Ishikawa (cell line): ENCODE data around the gene MRTFA.

Experiments
- CEBPB ChIP-seq: IDR thresholded peaks from 2 replicates; pipeline ENCODE4 v1.6.1; 2012
- CREB1 ChIP-seq: IDR thresholded peaks from 2 replicates; pipeline ENCODE4 v1.6.1; 2012; ENCODE audit warnings: low read depth
- EGR1 ChIP-seq: IDR thresholded peaks from 2 replicates; pipeline ENCODE4 v1.6.1; 2012
- EP300 ChIP-seq: IDR thresholded peaks from 2 replicates; pipeline ENCODE4 v1.6.1; 2012; ENCODE audit warnings: borderline replicate concordance
- FOXM1 ChIP-seq: IDR thresholded peaks from 2 replicates; pipeline ENCODE4 v1.6.1; 2012; ENCODE audit warnings: low read depth, borderline replicate concordance
- MAX ChIP-seq: IDR thresholded peaks from 2 replicates; pipeline ENCODE4 v1.6.1; 2012
- NFIC ChIP-seq: IDR thresholded peaks from 2 replicates; pipeline ENCODE4 v1.6.1; 2012
- RAD21 ChIP-seq: IDR thresholded peaks from 2 replicates; pipeline ENCODE4 v1.6.1; 2012; ENCODE audit warnings: low read depth
- TAF1 ChIP-seq: IDR thresholded peaks from 2 replicates; pipeline ENCODE4 v1.6.1; 2012; ENCODE audit warnings: low read depth, mild to moderate bottlenecking
- TCF12 ChIP-seq: IDR thresholded peaks from 2 replicates; pipeline ENCODE4 v1.6.1; 2012; ENCODE audit warnings: low read depth
- TEAD4 ChIP-seq: IDR thresholded peaks from 2 replicates; pipeline ENCODE4 v1.6.1; 2012
- YY1 ChIP-seq: IDR thresholded peaks from 2 replicates; pipeline ENCODE4 v1.6.1; 2012; ENCODE audit warnings: low read depth
- ZBTB7A ChIP-seq: IDR thresholded peaks from 2 replicates; pipeline ENCODE4 v1.6.1; 2012; ENCODE audit warnings: low read depth
- TF ChIP-seq, protein P1 (sequence below): IDR thresholded peaks from 2 replicates; pipeline ENCODE4 v1.6.1; 2012
- TF ChIP-seq, protein P2 (sequence below): IDR thresholded peaks from 2 replicates; pipeline ENCODE4 v1.6.1; 2012; ENCODE audit warnings: low read depth, mild to moderate bottlenecking

Gene MRTFA

DNA sequence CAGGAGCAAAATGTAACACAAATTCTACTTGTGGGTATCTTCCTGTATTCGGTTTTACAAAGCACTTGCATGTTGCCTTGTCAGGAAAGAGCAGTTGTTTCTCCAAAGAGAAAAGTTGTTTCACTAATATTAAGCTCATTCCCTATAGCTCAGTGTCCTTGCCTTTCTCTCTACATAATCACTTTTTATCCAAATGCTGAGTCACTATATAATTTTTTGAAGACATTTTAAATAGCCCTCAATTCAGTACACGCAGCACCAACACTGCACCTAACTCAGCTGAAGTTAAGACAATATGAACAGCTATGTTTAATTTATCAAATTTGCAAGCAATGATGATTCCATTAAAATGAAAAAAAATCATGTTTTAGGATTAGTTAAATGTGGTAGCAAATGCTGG, 14.5 kb upstream of the MRTFA start:
- no peak for TF ChIP-seq FOXM1
- no peak for TF ChIP-seq EGR1
- no peak for TF ChIP-seq MAX
- TF ChIP-seq, protein P1, sequence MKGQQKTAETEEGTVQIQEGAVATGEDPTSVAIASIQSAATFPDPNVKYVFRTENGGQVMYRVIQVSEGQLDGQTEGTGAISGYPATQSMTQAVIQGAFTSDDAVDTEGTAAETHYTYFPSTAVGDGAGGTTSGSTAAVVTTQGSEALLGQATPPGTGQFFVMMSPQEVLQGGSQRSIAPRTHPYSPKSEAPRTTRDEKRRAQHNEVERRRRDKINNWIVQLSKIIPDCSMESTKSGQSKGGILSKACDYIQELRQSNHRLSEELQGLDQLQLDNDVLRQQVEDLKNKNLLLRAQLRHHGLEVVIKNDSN: no peak
- TF ChIP-seq TAF1: no peak
- no peak for TF ChIP-seq TEAD4
- TF ChIP-seq NFIC: no peak

- TF ChIP-seq RAD21 (no peak), MAX (no peak), NFIC (no peak), CREB1 (no peak), TAF1 (no peak), TCF12 (no peak), ZBTB7A (no peak), EGR1 (no peak), CEBPB (no peak), EP300 (no peak), YY1 (no peak), FOXM1 (no peak)
- TF ChIP-seq, protein P2, sequence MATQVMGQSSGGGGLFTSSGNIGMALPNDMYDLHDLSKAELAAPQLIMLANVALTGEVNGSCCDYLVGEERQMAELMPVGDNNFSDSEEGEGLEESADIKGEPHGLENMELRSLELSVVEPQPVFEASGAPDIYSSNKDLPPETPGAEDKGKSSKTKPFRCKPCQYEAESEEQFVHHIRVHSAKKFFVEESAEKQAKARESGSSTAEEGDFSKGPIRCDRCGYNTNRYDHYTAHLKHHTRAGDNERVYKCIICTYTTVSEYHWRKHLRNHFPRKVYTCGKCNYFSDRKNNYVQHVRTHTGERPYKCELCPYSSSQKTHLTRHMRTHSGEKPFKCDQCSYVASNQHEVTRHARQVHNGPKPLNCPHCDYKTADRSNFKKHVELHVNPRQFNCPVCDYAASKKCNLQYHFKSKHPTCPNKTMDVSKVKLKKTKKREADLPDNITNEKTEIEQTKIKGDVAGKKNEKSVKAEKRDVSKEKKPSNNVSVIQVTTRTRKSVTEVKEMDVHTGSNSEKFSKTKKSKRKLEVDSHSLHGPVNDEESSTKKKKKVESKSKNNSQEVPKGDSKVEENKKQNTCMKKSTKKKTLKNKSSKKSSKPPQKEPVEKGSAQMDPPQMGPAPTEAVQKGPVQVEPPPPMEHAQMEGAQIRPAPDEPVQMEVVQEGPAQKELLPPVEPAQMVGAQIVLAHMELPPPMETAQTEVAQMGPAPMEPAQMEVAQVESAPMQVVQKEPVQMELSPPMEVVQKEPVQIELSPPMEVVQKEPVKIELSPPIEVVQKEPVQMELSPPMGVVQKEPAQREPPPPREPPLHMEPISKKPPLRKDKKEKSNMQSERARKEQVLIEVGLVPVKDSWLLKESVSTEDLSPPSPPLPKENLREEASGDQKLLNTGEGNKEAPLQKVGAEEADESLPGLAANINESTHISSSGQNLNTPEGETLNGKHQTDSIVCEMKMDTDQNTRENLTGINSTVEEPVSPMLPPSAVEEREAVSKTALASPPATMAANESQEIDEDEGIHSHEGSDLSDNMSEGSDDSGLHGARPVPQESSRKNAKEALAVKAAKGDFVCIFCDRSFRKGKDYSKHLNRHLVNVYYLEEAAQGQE: no peak
- TF ChIP-seq, protein P1: no peak
These were observed 11.9 kb upstream of the MRTFA start for GRCh38 chr22:40648386-40648785.

- no peak for TF ChIP-seq EP300
- no peak for TF ChIP-seq EGR1
- TF ChIP-seq, protein P2: no peak
- no peak for TF ChIP-seq MAX
- no peak for TF ChIP-seq FOXM1
- TF ChIP-seq RAD21: no peak
- TF ChIP-seq, protein P1: no peak
- no peak for TF ChIP-seq CEBPB
- TF ChIP-seq TAF1: no peak
- no peak for TF ChIP-seq NFIC
- no peak for TF ChIP-seq ZBTB7A
These were observed 9.2 kb upstream of the MRTFA start for GRCh38 chr22:40645579-40646197.

DNA sequence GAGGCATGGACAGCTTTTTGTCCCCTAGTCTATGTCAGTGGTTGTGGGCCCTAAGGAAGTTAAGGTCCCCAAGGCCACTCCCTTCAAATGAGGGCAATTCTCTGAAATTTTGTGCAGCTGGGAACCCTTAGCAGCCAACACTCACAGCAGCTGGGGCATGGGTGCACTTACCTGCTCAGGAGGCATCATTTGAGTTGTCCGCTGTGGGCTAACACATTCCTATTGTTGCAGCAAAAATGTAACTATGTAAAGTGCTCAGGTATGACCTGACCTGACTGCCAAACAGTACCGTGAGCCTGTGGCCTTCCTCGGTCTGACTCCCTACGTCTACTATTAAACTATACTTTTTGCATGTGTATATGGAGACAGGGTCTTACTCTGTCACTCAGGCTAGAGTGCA, 5.8 kb upstream of the MRTFA start:
- TF ChIP-seq, protein P1: no peak
- TF ChIP-seq FOXM1 (no peak), YY1 (no peak), NFIC (no peak), EGR1 (no peak), CREB1 (no peak)
- TF ChIP-seq, protein P2: no peak
